ENCODE results near the gene TMEM163.
"Not testable (repeated sequence)": the region's sequence is repeated elsewhere in the genome, so short reads cannot be mapped to it uniquely, and the experiment has no call there.

TMEM163 gene

GRCh38 chr2:134615480-134615879, 103.3 kb downstream of the TMEM163 start:
- H3K36me3 ChIP-seq (ENCODE audit: insufficient read depth, low read length); H3K27ac ChIP-seq (ENCODE audit: low read depth, low read length); H3K4me1 ChIP-seq (ENCODE audit: control insufficient read depth, insufficient read depth, low read length, unreplicated experiment); H2AFZ ChIP-seq (ENCODE audit: low read length, unreplicated experiment); H3K79me2 ChIP-seq (ENCODE audit: control insufficient read depth, insufficient read depth, low read length, unreplicated experiment); H3K4me3 ChIP-seq (ENCODE audit: low read depth, low read length); H3K27me3 ChIP-seq (ENCODE audit: insufficient read depth, low read length): not testable (repeated sequence)

GRCh38 chr2:134611316-134611715, 107.5 kb downstream of the TMEM163 start:
- Histone ChIP-seq H2AFZ (ENCODE audit: low read length, unreplicated experiment) (no peak overlapping the region), H3K4me1 (ENCODE audit: control insufficient read depth, insufficient read depth, low read length, unreplicated experiment) (no peaks in the 10 kb centered on the region), H3K27me3 (ENCODE audit: insufficient read depth, low read length) (no peaks in the 10 kb centered on the region), H3K27ac (ENCODE audit: low read depth, low read length) (no peak overlapping the region), H3K36me3 (ENCODE audit: insufficient read depth, low read length) (no peaks in the 10 kb centered on the region), H3K79me2 (ENCODE audit: control insufficient read depth, insufficient read depth, low read length, unreplicated experiment) (no peaks in the 10 kb centered on the region), H3K4me3 (ENCODE audit: low read depth, low read length) (no peak overlapping the region)

GRCh38 chr2:134610871-134611270, 107.9 kb downstream of the TMEM163 start:
- Histone ChIP-seq H3K36me3 (ENCODE audit: insufficient read depth, low read length) (no peaks in the 10 kb centered on the region), H3K79me2 (ENCODE audit: control insufficient read depth, insufficient read depth, low read length, unreplicated experiment) (no peaks in the 10 kb centered on the region), H3K27me3 (ENCODE audit: insufficient read depth, low read length) (no peaks in the 10 kb centered on the region), H3K4me3 (ENCODE audit: low read depth, low read length) (no peak overlapping the region), H3K4me1 (ENCODE audit: control insufficient read depth, insufficient read depth, low read length, unreplicated experiment) (no peaks in the 10 kb centered on the region), H3K27ac (ENCODE audit: low read depth, low read length) (no peak overlapping the region), H2AFZ (ENCODE audit: low read length, unreplicated experiment) (no peak overlapping the region)

- no peak overlapping the region for H3K4me3 ChIP-seq (ENCODE audit: low read depth, low read length)
- H3K79me2 ChIP-seq (ENCODE audit: control insufficient read depth, insufficient read depth, low read length, unreplicated experiment): no peaks in the 10 kb centered on the region
- H3K4me1 ChIP-seq (ENCODE audit: control insufficient read depth, insufficient read depth, low read length, unreplicated experiment): no peaks in the 10 kb centered on the region
- H3K27me3 ChIP-seq (ENCODE audit: insufficient read depth, low read length): no peaks in the 10 kb centered on the region
- no peak overlapping the region for H3K27ac ChIP-seq (ENCODE audit: low read depth, low read length)
- no peaks in the 10 kb centered on the region for H3K36me3 ChIP-seq (ENCODE audit: insufficient read depth, low read length)
- H2AFZ ChIP-seq (ENCODE audit: low read length, unreplicated experiment): no peak overlapping the region
These were observed 108.8 kb downstream of the TMEM163 start for GRCh38 chr2:134609924-134610513.

- no peaks in the 10 kb centered on the region for H3K79me2 ChIP-seq (ENCODE audit: control insufficient read depth, insufficient read depth, low read length, unreplicated experiment)
- H3K27me3 ChIP-seq (ENCODE audit: insufficient read depth, low read length): no peaks in the 10 kb centered on the region
- H2AFZ ChIP-seq (ENCODE audit: low read length, unreplicated experiment): no peak overlapping the region
These were observed 114.8 kb downstream of the TMEM163 start for GRCh38 chr2:134603966-134604365.

GRCh38 chr2:134602666-134603065, 116.1 kb downstream of the TMEM163 start:
- H3K4me1 ChIP-seq (ENCODE audit: control insufficient read depth, insufficient read depth, low read length, unreplicated experiment): no peaks in the 10 kb centered on the region
- H3K27ac ChIP-seq (ENCODE audit: low read depth, low read length): no peak overlapping the region
- H3K36me3 ChIP-seq (ENCODE audit: insufficient read depth, low read length): no peaks in the 10 kb centered on the region
- H2AFZ ChIP-seq (ENCODE audit: low read length, unreplicated experiment): no peak overlapping the region
- H3K4me3 ChIP-seq (ENCODE audit: low read depth, low read length): no peak overlapping the region
- no peaks in the 10 kb centered on the region for H3K79me2 ChIP-seq (ENCODE audit: control insufficient read depth, insufficient read depth, low read length, unreplicated experiment)
- no peaks in the 10 kb centered on the region for H3K27me3 ChIP-seq (ENCODE audit: insufficient read depth, low read length)

More at GRCh38 chr2:134603966-134604365, 114.8 kb downstream of the TMEM163 start:
- Histone ChIP-seq H3K4me1 (ENCODE audit: control insufficient read depth, insufficient read depth, low read length, unreplicated experiment) (no peaks in the 10 kb centered on the region), H3K4me3 (ENCODE audit: low read depth, low read length) (no peak overlapping the region), H3K36me3 (ENCODE audit: insufficient read depth, low read length) (no peaks in the 10 kb centered on the region), H3K27ac (ENCODE audit: low read depth, low read length) (no peak overlapping the region)

- Histone ChIP-seq H2AFZ (ENCODE audit: low read length, unreplicated experiment) (no peak overlapping the region), H3K79me2 (ENCODE audit: control insufficient read depth, insufficient read depth, low read length, unreplicated experiment) (no peaks in the 10 kb centered on the region), H3K36me3 (ENCODE audit: insufficient read depth, low read length) (no peaks in the 10 kb centered on the region), H3K4me3 (ENCODE audit: low read depth, low read length) (no peak overlapping the region), H3K4me1 (ENCODE audit: control insufficient read depth, insufficient read depth, low read length, unreplicated experiment) (no peaks in the 10 kb centered on the region), H3K27ac (ENCODE audit: low read depth, low read length) (no peak overlapping the region), H3K27me3 (ENCODE audit: insufficient read depth, low read length) (no peaks in the 10 kb centered on the region)
These were observed 117.5 kb downstream of the TMEM163 start for GRCh38 chr2:134601264-134601663.

GRCh38 chr2:134600208-134600607, 118.6 kb downstream of the TMEM163 start:
- Histone ChIP-seq H2AFZ (ENCODE audit: low read length, unreplicated experiment) (no peak overlapping the region), H3K27me3 (ENCODE audit: insufficient read depth, low read length) (no peaks in the 10 kb centered on the region), H3K4me3 (ENCODE audit: low read depth, low read length) (no peak overlapping the region), H3K79me2 (ENCODE audit: control insufficient read depth, insufficient read depth, low read length, unreplicated experiment) (no peaks in the 10 kb centered on the region), H3K4me1 (ENCODE audit: control insufficient read depth, insufficient read depth, low read length, unreplicated experiment) (no peaks in the 10 kb centered on the region), H3K27ac (ENCODE audit: low read depth, low read length) (no peak overlapping the region), H3K36me3 (ENCODE audit: insufficient read depth, low read length) (no peaks in the 10 kb centered on the region)

GRCh38 chr2:134599236-134599635, 119.6 kb downstream of the TMEM163 start:
- no peak overlapping the region for H3K27ac ChIP-seq (ENCODE audit: low read depth, low read length)
- H3K27me3 ChIP-seq (ENCODE audit: insufficient read depth, low read length): no peaks in the 10 kb centered on the region
- H3K36me3 ChIP-seq (ENCODE audit: insufficient read depth, low read length): no peaks in the 10 kb centered on the region
- no peak overlapping the region for H2AFZ ChIP-seq (ENCODE audit: low read length, unreplicated experiment)
- no peaks in the 10 kb centered on the region for H3K4me1 ChIP-seq (ENCODE audit: control insufficient read depth, insufficient read depth, low read length, unreplicated experiment)
- no peak overlapping the region for H3K4me3 ChIP-seq (ENCODE audit: low read depth, low read length)
- H3K79me2 ChIP-seq (ENCODE audit: control insufficient read depth, insufficient read depth, low read length, unreplicated experiment): no peaks in the 10 kb centered on the region

GRCh38 chr2:134594399-134594798, 124.4 kb downstream of the TMEM163 start:
- Histone ChIP-seq H3K79me2 (ENCODE audit: control insufficient read depth, insufficient read depth, low read length, unreplicated experiment) (no peaks in the 10 kb centered on the region), H3K27me3 (ENCODE audit: insufficient read depth, low read length) (no peaks in the 10 kb centered on the region), H3K36me3 (ENCODE audit: insufficient read depth, low read length) (no peaks in the 10 kb centered on the region), H3K4me3 (ENCODE audit: low read depth, low read length) (no peak overlapping the region), H3K27ac (ENCODE audit: low read depth, low read length) (no peak overlapping the region), H3K4me1 (ENCODE audit: control insufficient read depth, insufficient read depth, low read length, unreplicated experiment) (no peaks in the 10 kb centered on the region), H2AFZ (ENCODE audit: low read length, unreplicated experiment) (no peak overlapping the region)

- Histone ChIP-seq H2AFZ (ENCODE audit: low read length, unreplicated experiment) (no peak overlapping the region), H3K4me1 (ENCODE audit: control insufficient read depth, insufficient read depth, low read length, unreplicated experiment) (no peaks in the 10 kb centered on the region), H3K27me3 (ENCODE audit: insufficient read depth, low read length) (no peaks in the 10 kb centered on the region), H3K79me2 (ENCODE audit: control insufficient read depth, insufficient read depth, low read length, unreplicated experiment) (no peaks in the 10 kb centered on the region), H3K4me3 (ENCODE audit: low read depth, low read length) (no peak overlapping the region), H3K27ac (ENCODE audit: low read depth, low read length) (no peak overlapping the region), H3K36me3 (ENCODE audit: insufficient read depth, low read length) (no peaks in the 10 kb centered on the region)
These were observed 125.3 kb downstream of the TMEM163 start for GRCh38 chr2:134593519-134593918.

Measured in ACC112 (cell line).